Activated T-cell treated with anti-CD3 and anti-CD28 coated beads, Interleukin-2, amount 50 U/mL, for 1 hour (primary cell): ENCODE results near the gene PC.

Experiments
- DNase-seq: peaks from one replicate; pipeline ENCODE4 v3.0.0-alpha.2; 2020

The PC gene

GRCh38 chr11:66950112-66950535, 8.1 kb downstream of the PC start:
- no peak for DNase-seq

- no peak for DNase-seq
These were observed 19.5 kb downstream of the PC start for GRCh38 chr11:66938582-66939135.

- no peak for DNase-seq
These were observed 20.9 kb downstream of the PC start for GRCh38 chr11:66937193-66937733.

GRCh38 chr11:66936311-66936711, 21.9 kb downstream of the PC start:
- DNase-seq = no peak

- no peak for DNase-seq
These were observed 23.0 kb downstream of the PC start for GRCh38 chr11:66934950-66935779.

GRCh38 chr11:66933531-66933930, 24.7 kb downstream of the PC start:
- no peak for DNase-seq

- no peak for DNase-seq
These were observed 25.6 kb downstream of the PC start for GRCh38 chr11:66932543-66932942.

- DNase-seq = no peak
These were observed 28.4 kb downstream of the PC start for GRCh38 chr11:66929753-66930152.

GRCh38 chr11:66924272-66924671, 33.9 kb downstream of the PC start:
- DNase-seq = no peak

- no peak for DNase-seq
These were observed 35.6 kb downstream of the PC start for GRCh38 chr11:66922551-66922950.

GRCh38 chr11:66920978-66921784, 37.0 kb downstream of the PC start:
- no peak for DNase-seq

GRCh38 chr11:66919923-66920322, 38.3 kb downstream of the PC start:
- no peak for DNase-seq

GRCh38 chr11:66918741-66919140, 39.4 kb downstream of the PC start:
- no peak for DNase-seq

GRCh38 chr11:66915866-66916265, 42.3 kb downstream of the PC start:
- DNase-seq = no peak

- no peak for DNase-seq
These were observed 42.9 kb downstream of the PC start for GRCh38 chr11:66915046-66915832.

- no peak for DNase-seq
These were observed 43.7 kb downstream of the PC start for GRCh38 chr11:66914505-66914904.

- no peak for DNase-seq
These were observed 45.3 kb downstream of the PC start for GRCh38 chr11:66912911-66913310.

- no peak for DNase-seq
These were observed 45.8 kb downstream of the PC start for GRCh38 chr11:66912361-66912760.

- DNase-seq = no peak
These were observed 47.5 kb downstream of the PC start for GRCh38 chr11:66910669-66911068.

GRCh38 chr11:66910016-66910415, 48.2 kb downstream of the PC start:
- no peak for DNase-seq

- no peak for DNase-seq
These were observed 49.0 kb downstream of the PC start for GRCh38 chr11:66909181-66909580.

- no peak for DNase-seq
These were observed 50.2 kb downstream of the PC start for GRCh38 chr11:66907751-66908630.
